Activated CD8-positive, alpha-beta memory T cell treated with anti-CD3 and anti-CD28 coated beads, Interleukin-2, amount 50 U/mL, for 4 hours (primary cell): ENCODE data around the gene ABHD12.
"Not testable (repeated sequence)": the region's sequence is repeated elsewhere in the genome, so short reads cannot be mapped to it uniquely, and the experiment has no call there.

Experiments used
- DNase-seq: peaks from one replicate; pipeline ENCODE4 v3.0.0-alpha.2; 2020

Gene ABHD12

GRCh38 chr20:25320035-25320800 is 70.4 kb downstream of the ABHD12 start:
- DNase-seq, result no peak

GRCh38 chr20:25319241-25320034 is 71.2 kb downstream of the ABHD12 start:
- no peak for DNase-seq

GRCh38 chr20:25318471-25319240 is 72.0 kb downstream of the ABHD12 start:
- DNase-seq, result no peak

- peak; percentile 3 for DNase-seq
Measured at GRCh38 chr20:25317351-25318075, 73.1 kb downstream of the ABHD12 start.

GRCh38 chr20:25316506-25317190 is 74.0 kb downstream of the ABHD12 start:
- DNase-seq, result peak; percentile 4

GRCh38 chr20:25315418-25316210 is 75.0 kb downstream of the ABHD12 start:
- peak; percentile 6 for DNase-seq

- DNase-seq, result peak; percentile 0
Measured at GRCh38 chr20:25314497-25315417, 75.9 kb downstream of the ABHD12 start.

GRCh38 chr20:25313593-25313992 is 77.0 kb downstream of the ABHD12 start:
- no peak for DNase-seq

GRCh38 chr20:25312716-25313115 is 77.9 kb downstream of the ABHD12 start:
- not testable (repeated sequence) for DNase-seq

- DNase-seq, result peak; percentile 3
Measured at GRCh38 chr20:25310921-25311728, 79.5 kb downstream of the ABHD12 start.

GRCh38 chr20:25310268-25310920 is 80.2 kb downstream of the ABHD12 start:
- DNase-seq, result peak; percentile 35

- no peak for DNase-seq
Measured at GRCh38 chr20:25309395-25310267, 81.0 kb downstream of the ABHD12 start.

- DNase-seq, result no peak
Measured at GRCh38 chr20:25308671-25309394, 81.8 kb downstream of the ABHD12 start.

GRCh38 chr20:25308083-25308491 is 82.5 kb downstream of the ABHD12 start:
- DNase-seq, result no peak

GRCh38 chr20:25306991-25307903 is 83.4 kb downstream of the ABHD12 start:
- DNase-seq, result no peak
